HG03457 (cell line): Measurements from ENCODE around the gene ANKRD10.

ENCODE experiments used
- ATAC-seq: cut with Tn5 transposase; IDR thresholded peaks from one replicate; pipeline ENCODE4 v1.9.1; 2021; ENCODE audit warnings: moderate number of reproducible peaks; ENCODE audit not compliant: unreplicated experiment

ANKRD10 gene

GRCh38 chr13:110885966-110886869, 28.7 kb downstream of the ANKRD10 start:
- no peak for ATAC-seq

GRCh38 chr13:110885516-110885915, 29.4 kb downstream of the ANKRD10 start:
- ATAC-seq, result no peak

- no peak for ATAC-seq
These were observed 30.4 kb downstream of the ANKRD10 start for GRCh38 chr13:110884517-110884916.

- no peak for ATAC-seq
These were observed 31.3 kb downstream of the ANKRD10 start for GRCh38 chr13:110883542-110883941.

GRCh38 chr13:110882972-110883371, 31.9 kb downstream of the ANKRD10 start:
- ATAC-seq, result no peak

- no peak for ATAC-seq
These were observed 32.8 kb downstream of the ANKRD10 start for GRCh38 chr13:110881839-110882627.

GRCh38 chr13:110880627-110881026, 34.2 kb downstream of the ANKRD10 start:
- ATAC-seq, result no peak

GRCh38 chr13:110879482-110879881, 35.4 kb downstream of the ANKRD10 start:
- no peak for ATAC-seq

- ATAC-seq, result no peak
These were observed 37.1 kb downstream of the ANKRD10 start for GRCh38 chr13:110877737-110878258.

GRCh38 chr13:110876609-110877008, 38.3 kb downstream of the ANKRD10 start:
- ATAC-seq, result no peak

- no peak for ATAC-seq
These were observed 39.6 kb downstream of the ANKRD10 start for GRCh38 chr13:110875241-110875640.

GRCh38 chr13:110874508-110874960, 40.3 kb downstream of the ANKRD10 start:
- no peak for ATAC-seq

- ATAC-seq, result no peak
These were observed 41.0 kb downstream of the ANKRD10 start for GRCh38 chr13:110873639-110874507.

- ATAC-seq, result no peak
These were observed 41.9 kb downstream of the ANKRD10 start for GRCh38 chr13:110872768-110873638.

- no peak for ATAC-seq
These were observed 42.7 kb downstream of the ANKRD10 start for GRCh38 chr13:110872034-110872767.

- ATAC-seq, result no peak
These were observed 44.8 kb downstream of the ANKRD10 start for GRCh38 chr13:110869805-110870706.

GRCh38 chr13:110869231-110869804, 45.6 kb downstream of the ANKRD10 start:
- ATAC-seq, result no peak

- ATAC-seq, result no peak
These were observed 46.1 kb downstream of the ANKRD10 start for GRCh38 chr13:110868720-110869119.
